Heart left ventricle (tissue), 13 donors: ENCODE results near the gene SIMC1.

Source experiments
- POLR2A ChIP-seq, 2 donors: fragments of 450-650 bp; IDR thresholded peaks; one replicate each; pipeline ENCODE4 v1.6.1; 2017; ENCODE audit warnings: antibody characterized with exemption in 2 of 2, mild to moderate bottlenecking in 2 of 2, moderate library complexity in 2 of 2
- TF ChIP-seq, protein P1 (sequence below), 12 donors: fragments of 200-600 bp; sonication (generic) in 4 of 12; IDR thresholded peaks; one replicate each; pipeline versions ENCODE4 v1.5.0 to v1.8.0; 2018 to 2022; ENCODE audit warnings: antibody characterized with exemption in 12 of 12, mild to moderate bottlenecking in 5 of 12
- donor health status: ischemic (EF 13 %, LVEDD 7.1; RV severe dilation, severe dysfunction).
- donor health status: DM: no; HTN: yes; CAD: no.
- donor health status: DM: no; HTN: no; CAD: no.
- donor health status: ischemic (EF 25% LVEDD 6.9; RV normal size, moderate dysfunction).
- donor health status: ischemic (EF 25% LVEDD 5.7; RV mildly dilated, moderate dysfunction).
- donor health status: ischemic (EF 35%, LVEDD 5.7; RV mildly dilated, moderate dysfunction).
- donor health status: nonischemic (EF 11% LVEDD 7.7; RV severe dilation, severe dysfunction).
- donor health status: DM: yes; HTN: yes; CAD: no.
- donor health status: PGD.
- donor health status: ischemic (EF 29% LVEDD 5.4; RV normal size, mild dysfunction).
- donor health status: nonischemic (EF 23%, LVEDD 6.1; RV moderate dilation, normal function).

DNA sequence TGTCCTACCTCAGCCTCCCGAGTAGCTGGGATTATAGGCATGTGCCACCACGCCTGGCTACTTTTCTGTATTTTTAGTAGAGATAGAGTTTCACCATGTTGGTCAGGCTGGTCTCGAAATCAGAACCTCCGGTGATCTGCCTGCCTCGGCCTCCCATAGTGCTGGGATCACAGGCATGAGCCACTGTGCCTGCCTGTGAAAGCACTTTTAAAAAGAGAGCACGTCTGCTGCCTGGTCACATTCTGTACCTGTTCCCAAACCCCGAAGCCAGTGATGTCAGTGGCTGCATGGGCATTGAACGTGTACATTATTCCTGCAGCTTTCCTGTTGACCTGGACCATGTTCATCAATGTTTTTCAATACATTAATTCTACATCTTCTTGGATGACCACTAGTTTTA, 35.1 kb upstream of the SIMC1 start:
- TF ChIP-seq, protein P1, sequence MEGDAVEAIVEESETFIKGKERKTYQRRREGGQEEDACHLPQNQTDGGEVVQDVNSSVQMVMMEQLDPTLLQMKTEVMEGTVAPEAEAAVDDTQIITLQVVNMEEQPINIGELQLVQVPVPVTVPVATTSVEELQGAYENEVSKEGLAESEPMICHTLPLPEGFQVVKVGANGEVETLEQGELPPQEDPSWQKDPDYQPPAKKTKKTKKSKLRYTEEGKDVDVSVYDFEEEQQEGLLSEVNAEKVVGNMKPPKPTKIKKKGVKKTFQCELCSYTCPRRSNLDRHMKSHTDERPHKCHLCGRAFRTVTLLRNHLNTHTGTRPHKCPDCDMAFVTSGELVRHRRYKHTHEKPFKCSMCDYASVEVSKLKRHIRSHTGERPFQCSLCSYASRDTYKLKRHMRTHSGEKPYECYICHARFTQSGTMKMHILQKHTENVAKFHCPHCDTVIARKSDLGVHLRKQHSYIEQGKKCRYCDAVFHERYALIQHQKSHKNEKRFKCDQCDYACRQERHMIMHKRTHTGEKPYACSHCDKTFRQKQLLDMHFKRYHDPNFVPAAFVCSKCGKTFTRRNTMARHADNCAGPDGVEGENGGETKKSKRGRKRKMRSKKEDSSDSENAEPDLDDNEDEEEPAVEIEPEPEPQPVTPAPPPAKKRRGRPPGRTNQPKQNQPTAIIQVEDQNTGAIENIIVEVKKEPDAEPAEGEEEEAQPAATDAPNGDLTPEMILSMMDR (IDR thresholded peaks at IDR 0.05) = no peak
- TF ChIP-seq POLR2A (IDR thresholded peaks at IDR 0.05) = no peak
